Measurements from ENCODE around the gene RFPL3.
"Not testable (repeated sequence)": the region's sequence is repeated elsewhere in the genome, so short reads cannot be mapped to it uniquely, and the experiment has no call there.

RFPL3 gene

GRCh38 chr22:32331236-32331917 is 26.3 kb upstream of the RFPL3 start:
- no peak for DNase-seq (ENCODE audit: low spot score)

- no peak for DNase-seq (ENCODE audit: low spot score)
These were observed 25.5 kb upstream of the RFPL3 start for GRCh38 chr22:32331918-32332725.

DNA sequence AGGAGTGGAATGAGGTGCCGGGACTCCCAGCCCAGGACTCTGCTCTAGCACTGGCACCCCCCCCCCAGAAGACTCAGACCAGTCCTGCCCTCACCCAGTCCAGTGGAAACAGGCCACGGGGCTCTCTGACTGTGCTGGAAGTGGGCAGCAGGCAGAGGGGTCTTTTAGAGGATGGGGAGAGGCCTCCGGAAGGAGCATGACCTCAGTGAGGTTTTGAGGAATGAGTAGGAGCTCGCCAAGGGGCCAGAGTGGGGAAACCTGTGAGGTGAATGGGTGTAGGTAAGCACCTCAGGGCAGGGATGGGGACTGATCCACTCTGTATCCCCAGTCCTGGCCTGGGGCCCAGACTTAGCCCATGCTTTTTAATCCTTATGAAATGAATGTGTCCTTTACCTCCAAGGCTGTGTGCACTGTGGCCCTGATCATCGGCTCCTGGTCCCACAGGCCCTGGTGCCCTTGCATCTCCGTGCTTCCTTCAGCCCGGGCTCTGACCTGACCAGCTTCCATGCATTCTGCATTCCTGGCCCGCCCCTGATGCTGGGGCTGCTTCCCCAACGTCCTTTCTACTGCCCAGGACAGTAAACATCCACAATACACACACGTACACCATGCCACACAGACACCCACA is 24.4 kb upstream of the RFPL3 start:
- no peak for DNase-seq (ENCODE audit: low spot score)

- no peak for DNase-seq (ENCODE audit: low spot score)
These were observed 23.7 kb upstream of the RFPL3 start for GRCh38 chr22:32333769-32334659.

- DNase-seq (ENCODE audit: low spot score), result no peak
These were observed 22.9 kb upstream of the RFPL3 start for GRCh38 chr22:32334660-32335365.

GRCh38 chr22:32335471-32335870 is 22.2 kb upstream of the RFPL3 start:
- DNase-seq (ENCODE audit: low spot score), result no peak

DNA sequence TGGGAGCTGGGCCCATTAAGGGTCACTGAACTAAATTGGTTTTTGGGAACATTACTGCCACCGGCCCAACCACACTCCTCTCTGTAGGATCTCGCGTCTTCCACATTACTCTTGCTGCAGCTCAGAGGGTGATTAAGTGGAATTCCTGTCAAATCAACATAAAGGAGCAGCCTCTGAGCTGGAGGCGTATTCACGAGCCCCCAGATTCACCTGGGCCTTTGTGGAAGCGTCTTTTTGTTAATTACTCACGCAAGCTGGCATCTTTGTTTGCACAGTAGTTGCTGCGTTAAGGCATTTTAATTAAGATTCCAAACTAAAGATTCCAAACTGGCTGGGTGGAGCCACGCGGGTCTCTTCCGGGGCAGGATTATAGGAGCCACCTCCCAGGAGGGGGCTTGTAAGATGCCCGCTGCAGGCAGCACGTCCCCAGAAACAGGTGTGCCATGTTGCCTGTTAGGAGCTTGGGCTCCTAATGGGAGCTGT is 21.5 kb upstream of the RFPL3 start:
- no peak for DNase-seq (ENCODE audit: low spot score)

GRCh38 chr22:32336771-32337424 is 20.8 kb upstream of the RFPL3 start:
- DNase-seq (ENCODE audit: low spot score), result no peak

DNA sequence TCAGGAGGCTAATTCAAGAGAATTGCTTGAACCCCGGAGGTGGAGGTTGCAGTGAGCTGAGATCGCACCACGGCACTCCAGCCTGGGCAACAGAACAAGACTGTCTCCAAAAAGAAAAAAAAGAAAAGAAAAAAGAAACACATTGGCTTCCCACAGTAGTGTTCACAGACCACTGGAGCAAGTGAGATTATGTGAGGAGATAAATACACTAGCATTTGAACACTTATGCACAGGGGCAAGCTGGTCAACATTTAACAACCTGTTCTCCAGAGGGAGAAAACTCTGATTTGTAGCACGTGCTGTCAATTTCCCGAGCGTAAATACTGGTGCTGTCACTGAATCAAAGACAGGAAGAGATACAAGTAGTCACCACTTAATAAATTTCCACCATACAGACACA is 20.2 kb upstream of the RFPL3 start:
- DNase-seq (ENCODE audit: low spot score), result not testable (repeated sequence)

DNA sequence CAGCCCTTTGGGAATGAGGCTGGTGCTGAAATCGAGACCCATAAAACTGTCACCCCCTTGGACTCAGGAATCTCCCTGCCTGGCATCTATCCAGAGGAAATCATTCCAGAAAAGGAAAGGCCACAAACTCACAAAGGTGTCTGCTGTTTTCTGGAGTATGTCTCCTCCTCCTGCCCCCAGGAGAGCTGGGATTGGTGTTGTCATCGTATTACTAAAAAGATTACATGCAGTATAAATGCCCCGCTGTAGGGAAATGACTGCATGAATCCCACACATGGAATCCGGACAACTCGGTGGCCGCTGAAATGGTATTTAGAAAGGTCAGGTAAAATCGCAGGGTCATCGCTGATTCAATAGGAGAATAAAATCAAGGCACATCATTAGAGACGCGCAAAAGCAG is 18.9 kb upstream of the RFPL3 start:
- no peak for DNase-seq (ENCODE audit: low spot score)

- DNase-seq (ENCODE audit: low spot score), result no peak
These were observed 18.3 kb upstream of the RFPL3 start for GRCh38 chr22:32339190-32340012.

DNA sequence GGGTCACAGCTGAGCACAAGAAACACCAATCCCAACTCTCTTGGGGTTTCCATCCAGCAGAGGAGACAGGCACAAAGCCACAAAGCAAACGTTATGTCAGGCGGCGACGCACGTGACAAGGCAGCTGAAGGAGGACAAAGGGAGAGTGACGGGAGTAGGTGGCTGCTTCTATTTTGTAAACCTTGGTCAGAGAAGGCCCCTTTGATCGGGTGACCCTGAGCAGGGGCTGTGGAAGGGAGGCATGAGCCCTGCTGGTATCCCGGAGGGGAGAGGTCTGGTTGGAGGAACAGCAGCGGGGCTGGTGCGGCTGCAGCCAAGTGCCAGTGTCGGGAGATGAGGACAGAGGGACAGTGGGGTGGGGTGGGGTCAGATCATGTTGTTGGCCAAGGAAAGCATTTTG is 17.3 kb upstream of the RFPL3 start:
- DNase-seq (ENCODE audit: low spot score), result no peak

DNA sequence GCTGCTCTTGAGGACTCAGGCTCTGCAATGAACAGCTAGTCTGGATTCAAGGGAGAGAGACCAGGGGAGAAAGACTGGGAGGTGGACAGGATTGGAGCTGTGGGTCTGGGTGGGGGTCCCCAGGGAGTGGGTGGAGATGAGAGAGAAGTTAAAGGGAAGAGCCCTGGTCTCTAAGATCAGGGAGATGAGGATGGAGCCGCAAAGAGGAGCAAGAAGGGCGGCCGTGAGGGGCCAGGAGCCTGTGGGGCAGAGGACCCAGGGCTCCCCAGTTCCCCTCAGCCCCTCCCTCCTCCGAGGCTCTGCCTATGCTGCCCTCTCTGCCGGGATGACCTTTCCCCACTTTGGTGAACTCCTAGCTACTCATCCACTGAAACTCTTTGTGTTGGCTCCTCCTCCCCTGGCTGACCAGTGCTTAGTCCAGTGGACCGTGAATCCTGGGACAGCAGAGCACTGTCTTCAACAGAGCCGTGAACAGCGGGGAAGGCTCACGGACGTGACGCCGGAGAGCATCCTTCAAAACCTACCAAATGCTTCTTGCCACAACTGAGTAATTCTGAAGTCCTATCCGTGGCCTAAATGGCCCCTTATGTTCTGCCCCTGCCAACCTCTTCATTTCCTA is 16.4 kb upstream of the RFPL3 start:
- DNase-seq (ENCODE audit: low spot score), result no peak

DNA sequence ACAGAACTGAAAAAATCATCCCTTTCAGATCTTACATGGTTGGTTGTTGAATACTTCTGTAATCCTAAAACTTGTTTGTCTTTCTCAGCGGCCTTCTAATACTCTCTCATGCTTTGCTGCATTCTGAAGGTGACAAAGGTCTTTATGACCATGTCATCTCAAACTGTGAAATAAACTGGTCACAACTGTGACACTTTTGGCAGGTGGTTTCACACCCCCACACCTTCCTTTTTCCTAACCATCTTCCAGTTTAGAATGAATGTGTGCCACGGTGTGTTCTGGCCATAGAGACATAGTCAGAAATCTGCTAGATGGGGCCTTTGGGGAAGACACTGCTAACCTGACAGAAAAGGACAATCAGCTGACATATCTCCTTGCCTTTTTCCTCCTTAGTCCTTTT is 14.7 kb upstream of the RFPL3 start:
- DNase-seq (ENCODE audit: low spot score), result no peak

- DNase-seq (ENCODE audit: low spot score), result no peak
These were observed 13.7 kb upstream of the RFPL3 start for GRCh38 chr22:32343941-32344340.

DNA sequence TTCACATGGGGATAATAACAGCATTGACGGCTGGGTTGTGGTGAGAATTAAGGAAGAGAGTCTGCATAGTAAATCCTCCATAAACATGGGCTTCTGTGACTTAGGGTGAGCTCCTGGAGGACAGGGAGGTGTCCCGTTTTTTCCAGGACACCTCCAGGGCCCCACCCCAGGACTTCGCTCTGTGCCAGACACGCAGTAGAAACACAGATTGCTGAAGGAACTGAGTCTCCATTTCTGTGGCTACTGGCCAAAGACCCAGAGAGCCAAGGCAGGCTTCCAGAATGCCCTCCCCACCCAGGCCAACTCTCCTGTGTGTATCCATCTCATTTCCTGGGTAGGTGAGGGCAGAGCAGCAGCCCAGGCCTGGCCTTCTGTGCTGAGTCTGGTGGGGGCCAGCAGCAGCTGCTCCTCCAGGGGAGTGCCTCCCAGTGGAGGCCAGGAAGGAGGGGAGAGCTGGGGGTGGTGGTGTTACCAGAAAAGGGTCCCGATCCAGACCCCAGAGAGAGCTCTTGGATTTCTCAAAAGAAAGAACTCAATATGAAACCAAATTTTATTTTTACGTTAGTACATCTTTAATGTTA is 9.5 kb upstream of the RFPL3 start:
- no peak for DNase-seq (ENCODE audit: low spot score)

DNA sequence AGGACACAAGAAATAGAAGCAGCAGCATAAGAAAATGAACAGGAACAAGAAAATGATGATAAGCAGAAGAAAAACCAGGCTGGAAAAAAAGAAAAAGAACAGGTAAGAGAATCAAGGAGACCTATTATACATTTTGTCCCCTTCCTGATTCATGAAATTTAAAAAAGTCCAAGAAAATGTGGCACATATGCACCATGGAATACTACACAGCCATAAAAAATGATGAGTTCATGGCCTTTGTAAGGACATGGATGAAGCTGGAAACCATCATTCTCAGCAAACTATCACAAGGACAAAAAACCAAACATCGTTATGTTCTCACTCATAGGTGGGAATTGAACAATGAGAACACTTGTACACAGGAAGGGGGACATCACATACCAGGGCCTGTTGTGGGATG is 5.8 kb upstream of the RFPL3 start:
- DNase-seq (ENCODE audit: low spot score), result not testable (repeated sequence)

DNA sequence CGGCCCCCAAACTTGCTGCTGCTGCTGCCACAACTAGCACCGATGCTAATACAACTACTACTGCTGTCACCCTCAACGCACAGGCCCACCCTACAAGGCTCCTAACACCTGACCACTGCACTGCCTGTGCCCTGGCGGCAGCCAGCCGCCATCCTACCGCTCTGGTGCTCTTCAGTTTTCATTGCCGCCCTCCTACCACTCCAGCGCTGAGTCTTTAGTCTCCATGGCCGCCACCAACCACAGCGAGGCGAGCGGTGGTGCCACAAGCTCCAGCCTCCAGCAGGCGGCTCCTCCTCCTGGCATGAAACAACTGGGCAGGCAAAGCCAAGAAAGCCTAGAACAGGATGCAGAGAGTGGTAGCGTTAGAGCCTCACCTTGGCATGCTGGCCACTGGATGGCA is 5.0 kb upstream of the RFPL3 start:
- DNase-seq (ENCODE audit: low spot score), result no peak

- no peak for DNase-seq (ENCODE audit: low spot score)
These were observed 4.4 kb upstream of the RFPL3 start for GRCh38 chr22:32353292-32353691.
